GM21381 (cell line): ENCODE results near the gene MEP1A.

Experiments
- ATAC-seq: cut with Tn5 transposase; IDR thresholded peaks from one replicate; pipeline ENCODE4 v1.9.1; 2021; ENCODE audit warnings: mild to moderate bottlenecking, moderate library complexity; ENCODE audit not compliant: unreplicated experiment

Gene MEP1A

GRCh38 chr6:46776070-46776712 lies 17.0 kb upstream of the MEP1A start:
- ATAC-seq, result no peak

- no peak for ATAC-seq
These were observed 15.5 kb upstream of the MEP1A start for GRCh38 chr6:46777476-46778346.

- no peak for ATAC-seq
These were observed 11.5 kb upstream of the MEP1A start for GRCh38 chr6:46781478-46782378.

GRCh38 chr6:46784535-46784934 lies 8.7 kb upstream of the MEP1A start:
- ATAC-seq, result no peak

- ATAC-seq, result no peak
These were observed 5.2 kb upstream of the MEP1A start for GRCh38 chr6:46787871-46788540.

GRCh38 chr6:46788791-46789190 lies 4.4 kb upstream of the MEP1A start:
- no peak for ATAC-seq

GRCh38 chr6:46789434-46790354 lies 3.5 kb upstream of the MEP1A start:
- no peak for ATAC-seq

- no peak for ATAC-seq
These were observed 2.8 kb upstream of the MEP1A start for GRCh38 chr6:46790355-46790874.

- ATAC-seq, result no peak
These were observed 554 bp upstream of the MEP1A start for GRCh38 chr6:46792635-46793034.

- no peak for ATAC-seq
These were observed 879 bp downstream of the MEP1A start for GRCh38 chr6:46794068-46794467.

GRCh38 chr6:46795816-46796215 lies 2.6 kb downstream of the MEP1A start:
- ATAC-seq, result no peak

GRCh38 chr6:46796848-46797580 lies 3.8 kb downstream of the MEP1A start:
- no peak for ATAC-seq

GRCh38 chr6:46799657-46800056 lies 6.5 kb downstream of the MEP1A start:
- no peak for ATAC-seq

- ATAC-seq, result no peak
These were observed 15.6 kb downstream of the MEP1A start for GRCh38 chr6:46808806-46809205.

- no peak for ATAC-seq
These were observed 21.9 kb downstream of the MEP1A start for GRCh38 chr6:46815130-46815529.

- no peak for ATAC-seq
These were observed 23.4 kb downstream of the MEP1A start for GRCh38 chr6:46816626-46817025.

- no peak for ATAC-seq
These were observed 26.4 kb downstream of the MEP1A start for GRCh38 chr6:46819561-46819960.

GRCh38 chr6:46821458-46821881 lies 28.3 kb downstream of the MEP1A start:
- no peak for ATAC-seq

- no peak for ATAC-seq
These were observed 35.8 kb downstream of the MEP1A start for GRCh38 chr6:46828939-46829338.
